Measurements from ENCODE around the gene TNNI3K. TPM values are rescaled to one million over a fixed set of nuclear protein-coding genes. Genes with fewer than 3 reads are reported as not detected.

The TNNI3K gene
- total RNA-seq, 1 experiment from 2014 or later: not detected

DNA sequence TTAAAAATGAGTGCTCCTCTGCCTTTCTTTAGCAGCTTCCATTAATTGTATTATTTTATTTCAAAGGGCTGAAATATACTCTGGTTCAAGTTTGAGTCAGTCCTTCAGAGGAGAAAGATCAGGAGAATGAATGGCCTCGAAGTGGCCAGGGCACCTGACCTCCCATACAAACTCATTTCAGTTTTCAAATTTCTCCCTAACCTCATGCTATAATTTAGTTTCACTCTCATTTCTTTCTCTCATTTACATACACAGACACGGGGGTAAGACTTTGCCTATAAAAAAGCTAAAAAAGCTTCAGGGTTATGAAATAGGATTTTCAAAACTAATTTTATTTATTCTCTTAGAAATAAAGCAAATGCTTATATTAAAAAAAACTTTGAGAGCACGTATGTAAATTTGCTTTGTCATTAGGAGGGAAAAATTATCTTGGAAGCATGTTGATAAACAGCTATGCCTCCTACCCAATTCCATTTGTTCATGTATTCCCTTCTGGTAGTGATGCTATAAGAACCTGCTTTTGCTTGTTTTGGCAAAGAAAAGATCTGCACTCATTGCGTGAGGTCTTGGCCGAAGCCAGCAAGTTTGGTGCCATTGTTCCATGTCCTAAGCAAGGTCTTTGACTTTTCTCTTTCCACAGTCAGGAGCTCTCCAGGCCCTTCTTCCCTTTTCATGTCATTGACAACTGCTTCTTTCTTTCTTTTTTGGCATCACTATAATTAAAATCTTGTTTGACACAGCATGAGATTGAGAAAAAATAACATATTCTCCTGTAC, 357.6 kb downstream of the TNNI3K start:
- Histone ChIP-seq H3K4me3 (no peak overlapping the region), H3K36me3 (no peaks in the 10 kb centered on the region), H3K27me3 (no peaks in the 10 kb centered on the region)

More for the DNA sequence above, 357.6 kb downstream of the TNNI3K start:
- no peak for DNase-seq
- no peaks in the 10 kb centered on the region for H3K9me3 ChIP-seq

Other genes starting within 250 kb of the TNNI3K start
- 0.12 and 0.16 TPM in 2 replicates for gene LRRIQ3, start 37.2 kb upstream of the TNNI3K start, total RNA-seq (2014; rRNA removed; shearing (Covaris generic); ENCODE audit: low replicate concordance)
- 14.2 and 43.9 TPM in 2 replicates for gene FPGT, start 37.1 kb upstream of the TNNI3K start, total RNA-seq (2014; rRNA removed; shearing (Covaris generic); ENCODE audit: low replicate concordance)